H1 (cell line): Measurements from ENCODE around the gene FGR. TPM values are rescaled to one million over a fixed set of nuclear protein-coding genes. Genes with fewer than 3 reads are reported as not detected.

ENCODE experiments used
- CTCF ChIA-PET: fragments of 300-600 bp; sonication (Branson Sonifier 250); formaldehyde crosslinking; loops from one replicate; lab custom pipeline; 2021; ENCODE audit not compliant: partially characterized antibody; lab: Charles Lee
- POLR2A ChIA-PET: fragments of 300-600 bp; sonication (Branson Sonifier 250); formaldehyde crosslinking; loops from one replicate; lab custom pipeline; 2021; ENCODE audit warnings: inconsistent platforms; ENCODE audit not compliant: partially characterized antibody; lab: Charles Lee
- DNase-seq, 2 experiments: peaks; one replicate each; pipeline versions ENCODE4 v3.0.0 to v3.0.0-alpha.2; 2010 to 2022; ENCODE audit warnings: low spot score in 2 of 2, low read depth in 1 of 2, mixed read lengths in 1 of 2
- FAIRE-seq: peaks from 2 replicates; lab custom pipeline; 2011; peaks lifted over from hg19 to GRCh38; lab: Jason Lieb, UNC
- H2AFZ ChIP-seq: 2 replicates; pipeline ENCODE4 v1.8.1; 2012; ENCODE audit warnings: low read length, inconsistent platforms
- H2AK5ac ChIP-seq: 2 replicates; pipeline ENCODE4 v1.6.1; 2013; ENCODE audit warnings: low read depth, low read length
- H2BK120ac ChIP-seq: replicated peaks from 2 replicates; pipeline ENCODE3; 2013; ENCODE audit warnings: low read depth, low read length, inconsistent platforms
- H2BK12ac ChIP-seq: 2 replicates; pipeline ENCODE4 v1.6.1; 2013; ENCODE audit warnings: low read depth, low read length
- H2BK15ac ChIP-seq: 2 replicates; pipeline ENCODE4 v1.6.1; 2013; ENCODE audit warnings: low read length
- H2BK20ac ChIP-seq: 2 replicates; pipeline ENCODE4 v1.6.1; 2013; ENCODE audit warnings: low read length
- H2BK5ac ChIP-seq: 2 replicates; pipeline ENCODE4 v1.6.1; 2013; ENCODE audit warnings: low read depth, low read length
- H3K14ac ChIP-seq: 2 replicates; pipeline ENCODE4 v1.6.1; 2013; ENCODE audit warnings: inconsistent platforms; ENCODE audit not compliant: insufficient read length
- H3K18ac ChIP-seq: 2 replicates; pipeline ENCODE4 v1.6.1; 2013; ENCODE audit warnings: low read length; ENCODE audit errors: extremely low read depth
- H3K23ac ChIP-seq: 2 replicates; pipeline ENCODE4 v1.6.1; 2013; ENCODE audit warnings: inconsistent platforms; ENCODE audit not compliant: insufficient read length
- H3K23me2 ChIP-seq: 2 replicates; pipeline ENCODE4 v1.6.1; 2013; ENCODE audit warnings: low read depth, low read length
- H3K27ac ChIP-seq: 2 replicates; pipeline ENCODE4 v1.6.1; 2011; ENCODE audit warnings: low read depth, low read length, inconsistent platforms
- H3K27me3 ChIP-seq, 4 experiments: replicated peaks in 1 of 4; 1 replicate in 1 of 4; 2 replicates in 3 of 4; pipeline versions ENCODE4 v1.6.1 to v1.8.1; 2011 to 2013; ENCODE audit warnings: low read length in 3 of 4, mild to moderate bottlenecking in 3 of 4, inconsistent platforms in 2 of 4, mixed read lengths in 2 of 4, moderate library complexity in 1 of 4; ENCODE audit not compliant: control insufficient read depth in 3 of 4, insufficient read depth in 3 of 4; ENCODE audit errors: extremely low read depth in 1 of 4
- H3K36me3 ChIP-seq, 4 experiments: 2 replicates each; pipeline versions ENCODE4 v1.6.1 to v1.8.1; 2011 to 2013; ENCODE audit warnings: mild to moderate bottlenecking in 4 of 4, low read length in 3 of 4, moderate library complexity in 2 of 4, control low read depth in 1 of 4, inconsistent platforms in 1 of 4; ENCODE audit not compliant: insufficient read depth in 4 of 4, control insufficient read depth in 2 of 4
- H3K4ac ChIP-seq: replicated peaks from 2 replicates; pipeline ENCODE3; 2013; ENCODE audit warnings: low read length, low read depth, mixed read lengths, inconsistent platforms; ENCODE audit not compliant: insufficient read length
- H3K4me1 ChIP-seq, 4 experiments: replicated peaks in 1 of 4; 1 replicate in 1 of 4; 2 replicates in 3 of 4; pipeline versions ENCODE4 v1.6.1 to v1.8.1; 2011 to 2013; ENCODE audit warnings: low read length in 3 of 4, inconsistent platforms in 2 of 4, mixed read lengths in 1 of 4; ENCODE audit not compliant: insufficient read depth in 4 of 4, control insufficient read depth in 3 of 4
- H3K4me2 ChIP-seq, 2 experiments: 2 replicates each; pipeline versions ENCODE4 v1.6.1 to v1.8.1; 2011 to 2013; ENCODE audit warnings: low read depth in 2 of 2, low read length in 2 of 2, control low read depth in 1 of 2, inconsistent platforms in 1 of 2, mild to moderate bottlenecking in 1 of 2; ENCODE audit not compliant: insufficient read depth in 1 of 2
- H3K4me3 ChIP-seq, 4 experiments: fragments of 200-600, 300-600 bp in 1 of 4; sonication (generic), shearing (Covaris generic), sonication (Bioruptor Twin) in 1 of 4; 2 replicates each; pipeline versions ENCODE4 v1.5.1 to v1.8.1; 2011 to 2016; ENCODE audit warnings: low read length in 4 of 4, low read depth in 3 of 4, control low read depth in 2 of 4, inconsistent platforms in 2 of 4, mild to moderate bottlenecking in 2 of 4, mixed read lengths in 1 of 4, moderate library complexity in 1 of 4; ENCODE audit not compliant: insufficient read depth in 2 of 4; ENCODE audit errors: extremely low read depth in 1 of 4
- H3K56ac ChIP-seq: replicated peaks from 2 replicates; pipeline ENCODE3; 2013; ENCODE audit warnings: low read depth, mild to moderate bottlenecking, mixed read lengths, low read length, inconsistent platforms; ENCODE audit not compliant: insufficient read length
- H3K79me1 ChIP-seq: 2 replicates; pipeline ENCODE4 v1.6.1; 2013; ENCODE audit warnings: low read depth, low read length, control low read depth
- H3K79me2 ChIP-seq, 2 experiments: 2 replicates each; pipeline versions ENCODE4 v1.6.1 to v1.8.1; 2012 to 2013; ENCODE audit warnings: low read length in 2 of 2, mild to moderate bottlenecking in 2 of 2, inconsistent platforms in 1 of 2; ENCODE audit not compliant: insufficient read depth in 2 of 2, control insufficient read depth in 1 of 2
- H3K9ac ChIP-seq, 4 experiments: replicated peaks in 1 of 4; 1 replicate in 1 of 4; 2 replicates in 3 of 4; pipeline versions ENCODE4 v1.6.1 to v1.8.1; 2011 to 2013; ENCODE audit warnings: low read depth in 3 of 4, low read length in 3 of 4, control low read depth in 2 of 4, mild to moderate bottlenecking in 2 of 4, moderate library complexity in 2 of 4, inconsistent platforms in 1 of 4; ENCODE audit errors: extremely low read depth in 1 of 4
- H3K9me3 ChIP-seq, 2 experiments: 2 replicates each; pipeline versions ENCODE4 v1.6.1 to v1.8.1; 2012 to 2013; ENCODE audit warnings: mild to moderate bottlenecking in 2 of 2, moderate library complexity in 2 of 2, control low read depth in 1 of 2, inconsistent platforms in 1 of 2, low read depth in 1 of 2, low read length in 1 of 2, mixed read lengths in 1 of 2; ENCODE audit not compliant: insufficient read depth in 2 of 2
- H4K20me1 ChIP-seq, 2 experiments: replicated peaks in 1 of 2; 2 replicates each; pipeline versions ENCODE3 to v1.8.1; 2011 to 2013; ENCODE audit warnings: inconsistent platforms in 2 of 2, low read length in 2 of 2, mild to moderate bottlenecking in 1 of 2; ENCODE audit not compliant: insufficient read depth in 2 of 2, control insufficient read depth in 1 of 2
- H4K5ac ChIP-seq: 2 replicates; pipeline ENCODE4 v1.6.1; 2013; ENCODE audit warnings: low read length, low read depth, mixed read lengths, inconsistent platforms; ENCODE audit not compliant: insufficient read length
- H4K8ac ChIP-seq: 2 replicates; pipeline ENCODE4 v1.8.0; 2013; ENCODE audit warnings: mild to moderate bottlenecking, moderate library complexity, low read length, inconsistent platforms; ENCODE audit not compliant: insufficient read depth; ENCODE audit errors: extremely low read depth
- H4K91ac ChIP-seq: replicated peaks from 2 replicates; pipeline ENCODE3; 2013; ENCODE audit warnings: low read length, mixed read lengths, inconsistent platforms; ENCODE audit not compliant: insufficient read length
- CTBP2 ChIP-seq: IDR thresholded peaks from 2 replicates; pipeline ENCODE4 v1.7.0; 2011; ENCODE audit warnings: borderline replicate concordance, mild to moderate bottlenecking, moderate library complexity, mixed read lengths, low read length; ENCODE audit not compliant: insufficient read depth, insufficient read length
- KDM5A ChIP-seq: fragments of 200-600 bp; IDR thresholded peaks from 2 replicates; pipeline ENCODE4 v1.7.1; 2012; ENCODE audit warnings: mild to moderate bottlenecking, low read length, inconsistent platforms, mixed read lengths
- NANOG ChIP-seq: IDR thresholded peaks from 2 replicates; pipeline ENCODE4 v1.6.1; 2011; ENCODE audit warnings: low read length, low read depth, mild to moderate bottlenecking, inconsistent platforms; ENCODE audit not compliant: insufficient read depth, poor library complexity, severe bottlenecking
- RNF2 ChIP-seq: fragments of 200-900, 300-1000 bp; sonication (generic); IDR thresholded peaks from 2 replicates; pipeline ENCODE4 v1.7.1; 2016; ENCODE audit warnings: borderline replicate concordance, low read depth, mild to moderate bottlenecking, antibody characterized with exemption, low read length; ENCODE audit not compliant: poor library complexity, severe bottlenecking; ENCODE audit errors: missing control alignments
- SAP30 ChIP-seq: fragments of 300-600 bp; sonication (generic); IDR thresholded peaks from 2 replicates; pipeline ENCODE4 v1.7.1; 2012; ENCODE audit warnings: low read length, moderate library complexity, mild to moderate bottlenecking, inconsistent platforms; ENCODE audit not compliant: insufficient read depth, insufficient replicate concordance
- SIN3A ChIP-seq, 2 experiments: IDR thresholded peaks in 1 of 2; conservative IDR thresholded peaks in 1 of 2; 2 replicates each; pipeline ENCODE4 v1.6.1; 2011 to 2012; ENCODE audit warnings: low read length in 2 of 2, improper control_type of control experiment in 1 of 2, low read depth in 1 of 2, mild to moderate bottlenecking in 1 of 2
- SP2 ChIP-seq: IDR thresholded peaks from 2 replicates; pipeline ENCODE4 v1.6.1; 2012; ENCODE audit warnings: mild to moderate bottlenecking, low read length, inconsistent platforms
- TAF1 ChIP-seq: IDR thresholded peaks from 2 replicates; pipeline ENCODE4 v1.6.1; 2011; ENCODE audit warnings: mild to moderate bottlenecking, low read depth, low read length
- TAF7 ChIP-seq: optimal IDR thresholded peaks from 2 replicates; pipeline ENCODE3; 2011; ENCODE audit warnings: low read depth, mild to moderate bottlenecking, inconsistent platforms, low read length, moderate library complexity, borderline replicate concordance
- TEAD4 ChIP-seq: IDR thresholded peaks from 2 replicates; pipeline ENCODE4 v1.6.1; 2012; ENCODE audit warnings: low read depth, low read length, inconsistent platforms, mixed read lengths
- WGBS, 2 experiments: shearing (Covaris generic) in 1 of 2; methylation state at CpG; one replicate each; pipeline versions ENCODE4 v1.1.6 to v1.1.7; 2013 to 2015; ENCODE audit warnings: low lambda C conversion rate in 2 of 2, mixed read lengths in 2 of 2, inconsistent platforms in 1 of 2, low coverage in 1 of 2, missing lambda C conversion rate in 1 of 2; ENCODE audit not compliant: insufficient replicate concordance in 2 of 2, insufficient coverage in 1 of 2, insufficient read length in 1 of 2; ENCODE audit errors: extremely low coverage in 1 of 2, missing lambda C conversion rate in 1 of 2; 5-methylcytosine and 5-hydroxymethylcytosine counted together
- polyA plus RNA-seq, 7 experiments: library from polyadenylated mRNA; depleted of rRNA in 3 of 7; stranded (reverse) in 5 of 7; unstranded in 2 of 7; fragments of >200 nt in 5 of 7; fragments of 200-250 nt in 2 of 7; gene quantifications; 1 replicate in 5 of 7; 2 replicates in 1 of 7; 4 replicates in 1 of 7; pipeline versions ENCODE4 v1.2.1 to v1.2.3, GENCODE V29; 2011 to 2013; ENCODE audit warnings: missing spikeins in 2 of 7, mixed read lengths in 2 of 7
- total RNA-seq: library from RNA; stranded (reverse); fragmentation: NEBNext Ultra II Directional; extraction: Animal tissue kit (Norgen Biotek cat#: 25700); gene quantifications from 2 replicates; pipeline ENCODE4 v1.2.1, GENCODE V29; 2021

The FGR gene
- total and polyA plus RNA-seq, 2 of the 8 experiments (the other 6 are each of a cell fraction or from before 2014, with no cell fraction given): 0.22 to 0.95 TPM

DNA sequence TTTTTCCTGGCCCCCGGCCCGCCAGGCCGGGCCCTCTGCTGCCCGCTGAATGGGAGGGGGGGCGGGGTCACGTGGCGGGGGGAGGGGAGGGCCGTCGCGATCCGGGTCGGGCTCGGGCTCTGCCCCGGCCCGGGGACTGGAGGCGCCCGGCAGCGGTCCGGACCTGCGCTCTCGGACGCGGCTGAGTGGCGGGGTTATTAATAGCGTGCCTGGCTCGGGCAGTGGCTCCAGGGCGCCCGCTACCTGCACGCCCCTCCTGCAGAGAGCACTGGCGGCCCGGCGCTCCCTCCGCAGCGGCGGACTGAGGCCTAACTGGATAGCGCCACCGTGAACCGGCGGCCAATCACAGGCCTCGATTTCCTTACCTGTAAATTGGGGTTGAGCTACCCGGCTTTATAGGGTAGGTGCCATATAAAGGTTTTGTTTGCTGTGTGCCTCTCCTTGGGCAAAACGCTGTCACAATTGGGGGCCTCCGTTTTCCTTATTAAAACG, 59.1 kb downstream of the FGR start:
- 0 out of 2 replicates have a peak overlapping the region, but pooled peaks have one; percentile 53 for H2BK12ac ChIP-seq
- no peak overlapping the region for H4K91ac ChIP-seq
- CTCF ChIA-PET: interaction anchor here (1.1 to 56.1 kb wide), 13 partner anchors 8 to 163 kb away, joined by 3 to 1807 read pairs (median 7); partner anchors contain the start of gene AHDC1
- 0 out of 2 replicates have a peak overlapping the region, but pooled peaks have one; percentile 92 for H2BK15ac ChIP-seq
- peak overlapping the region; percentile 17 for H3K56ac ChIP-seq
- POLR2A ChIA-PET: interaction anchor here (0.6 to 25.0 kb wide), 8 partner anchors 8 to 133 kb away, joined by 3 to 355 read pairs (median 6); partner anchors contain the start of gene AHDC1
- H4K5ac ChIP-seq: no peak overlapping the region
- H2AK5ac ChIP-seq: no peak overlapping the region
- peak overlapping the region; percentile 92 for H4K8ac ChIP-seq
- H3K4ac ChIP-seq: no peak overlapping the region
- no peak overlapping the region for H2BK120ac ChIP-seq
- peaks cover 2 to 20% of the 10 kb centered on the region in 2 experiments for H4K20me1 ChIP-seq
- peaks cover 2% of the 10 kb centered on the region; the same call in 1 of the 2 replicates for H3K23me2 ChIP-seq
- H3K36me3 ChIP-seq: no peaks in the 10 kb centered on the region
- H3K27ac ChIP-seq: peak overlapping the region; percentile 81; the same call in 1 of the 2 replicates
- H3K4me1 ChIP-seq: peaks cover 36 to 48% (median 39%) of the 10 kb centered on the region in 4 experiments
- peaks cover 14% of the 10 kb centered on the region for H3K79me1 ChIP-seq
- no peaks in the 10 kb centered on the region for H3K27me3 ChIP-seq
- 4% methylated on average over 15 of the region's 44 CpGs; no CpG with 5 or more reads in 1 of the 2 experiments for WGBS, 2 experiments
- H3K18ac ChIP-seq: peak overlapping the region; percentile 60; the same call in 1 of the 2 replicates
- no peak overlapping the region for H2BK20ac ChIP-seq
- peak overlapping the region in 3 of 4 experiments; percentile 54 to 81 (median 58); a peak in 4 of 7 replicates for H3K9ac ChIP-seq
- no peak overlapping the region for H3K14ac ChIP-seq
- H3K4me3 ChIP-seq: peak overlapping the region; percentile 34 to 62 (median 40)
- no peaks in the 10 kb centered on the region for H3K9me3 ChIP-seq
- no peak overlapping the region for H2AFZ ChIP-seq
- DNase-seq: peak in 1 of 2 experiments; percentile 85
- peak overlapping the region; percentile 78; the same call in 1 of the 2 replicates for H2BK5ac ChIP-seq
- H3K79me2 ChIP-seq: peaks cover 0 to 36% of the 10 kb centered on the region in 2 experiments; a peak in 2 of 4 replicates
- no peak overlapping the region for H3K23ac ChIP-seq
- no peak for FAIRE-seq
- H3K4me2 ChIP-seq: peak overlapping the region; percentile 64 to 65
- TF ChIP-seq SP2: no peak
- no peak for TF ChIP-seq TEAD4
- no peak for TF ChIP-seq KDM5A
- no peak for TF ChIP-seq NANOG
- TF ChIP-seq CTBP2: no peak
- TF ChIP-seq SAP30: no peak
- no peak for TF ChIP-seq SIN3A (conservative IDR thresholded peaks at IDR 0.05 in 1 of 2, IDR thresholded peaks at IDR 0.05 in 1 of 2; ENCODE audit: low read depth in 1 of 2, low read length in 2 of 2)
- no peak for TF ChIP-seq TAF7
- peak; percentile 54; the same call in 1 of the 2 replicates for TF ChIP-seq TAF1
- TF ChIP-seq RNF2: no peak
